Thyroid gland (tissue), 4 donors: Measurements from ENCODE around the gene FNDC3B.

ENCODE experiments used
- POLR2A ChIP-seq, 2 donors: fragments of 450-650 bp; IDR thresholded peaks; one replicate each; pipeline ENCODE4 v1.6.1; 2017; ENCODE audit warnings: antibody characterized with exemption in 2 of 2, mild to moderate bottlenecking in 2 of 2, moderate library complexity in 1 of 2
- TF ChIP-seq, protein P1 (sequence below), 6 experiments: fragments of 200-600 bp in 3 of 6; fragments of 450-650 bp in 3 of 6; sonication (generic) in 3 of 6; IDR thresholded peaks; one replicate each; pipeline ENCODE4 v1.5.1; 2016 to 2019; ENCODE audit warnings: antibody characterized with exemption in 6 of 6, mild to moderate bottlenecking in 2 of 6, inconsistent platforms in 1 of 6, moderate library complexity in 1 of 6

DNA sequence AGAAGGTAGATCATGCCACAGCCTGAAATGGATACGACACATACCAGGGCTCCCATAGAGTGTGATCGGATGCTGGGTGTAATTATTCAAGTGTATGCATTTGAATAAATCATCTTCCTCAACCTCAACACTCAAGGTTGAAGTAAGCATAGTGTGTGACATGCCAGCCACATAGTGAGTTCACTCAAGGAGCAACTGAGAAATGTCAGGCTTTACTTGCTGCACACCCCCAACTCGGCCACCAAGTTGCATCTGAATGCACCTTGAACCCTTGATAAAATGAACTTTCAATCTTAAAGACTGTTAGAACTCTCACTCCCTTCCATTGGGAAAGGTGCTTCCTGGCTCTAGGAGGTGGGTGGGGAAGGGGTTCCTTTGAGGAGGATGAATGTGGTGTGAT lies 287.6 kb downstream of the FNDC3B start:
- TF ChIP-seq, protein P1, sequence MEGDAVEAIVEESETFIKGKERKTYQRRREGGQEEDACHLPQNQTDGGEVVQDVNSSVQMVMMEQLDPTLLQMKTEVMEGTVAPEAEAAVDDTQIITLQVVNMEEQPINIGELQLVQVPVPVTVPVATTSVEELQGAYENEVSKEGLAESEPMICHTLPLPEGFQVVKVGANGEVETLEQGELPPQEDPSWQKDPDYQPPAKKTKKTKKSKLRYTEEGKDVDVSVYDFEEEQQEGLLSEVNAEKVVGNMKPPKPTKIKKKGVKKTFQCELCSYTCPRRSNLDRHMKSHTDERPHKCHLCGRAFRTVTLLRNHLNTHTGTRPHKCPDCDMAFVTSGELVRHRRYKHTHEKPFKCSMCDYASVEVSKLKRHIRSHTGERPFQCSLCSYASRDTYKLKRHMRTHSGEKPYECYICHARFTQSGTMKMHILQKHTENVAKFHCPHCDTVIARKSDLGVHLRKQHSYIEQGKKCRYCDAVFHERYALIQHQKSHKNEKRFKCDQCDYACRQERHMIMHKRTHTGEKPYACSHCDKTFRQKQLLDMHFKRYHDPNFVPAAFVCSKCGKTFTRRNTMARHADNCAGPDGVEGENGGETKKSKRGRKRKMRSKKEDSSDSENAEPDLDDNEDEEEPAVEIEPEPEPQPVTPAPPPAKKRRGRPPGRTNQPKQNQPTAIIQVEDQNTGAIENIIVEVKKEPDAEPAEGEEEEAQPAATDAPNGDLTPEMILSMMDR (IDR thresholded peaks at IDR 0.05) = no peak
- TF ChIP-seq POLR2A (IDR thresholded peaks at IDR 0.05) = no peak
